Left lobe of liver (tissue), 2 donors: ENCODE data around the gene TMEM176B. TPM values are rescaled to one million over a fixed set of nuclear protein-coding genes. Genes with fewer than 3 reads are reported as not detected.

Experiments
- ATAC-seq: fragments of 200-7000 bp; cut with Tn5 transposase; one replicate; pipeline ENCODE4 v1.9.1; 2020; ENCODE audit warnings: mild to moderate bottlenecking, moderate library complexity
- DNase-seq: peaks from one replicate; pipeline ENCODE4 v3.0.0-alpha.2; 2020; ENCODE audit warnings: low spot score
- total RNA-seq: library from RNA; stranded (reverse); gene quantifications from one replicate; pipeline ENCODE4 v1.2.1, GENCODE V29; 2021
- donor health status: DM: no; HTN: no; CAD: no; lungs with moderate emphysema.
- donor health status: DM: no; HTN: yes; CAD: no.

TMEM176B gene
- total RNA-seq: 906 TPM

DNA sequence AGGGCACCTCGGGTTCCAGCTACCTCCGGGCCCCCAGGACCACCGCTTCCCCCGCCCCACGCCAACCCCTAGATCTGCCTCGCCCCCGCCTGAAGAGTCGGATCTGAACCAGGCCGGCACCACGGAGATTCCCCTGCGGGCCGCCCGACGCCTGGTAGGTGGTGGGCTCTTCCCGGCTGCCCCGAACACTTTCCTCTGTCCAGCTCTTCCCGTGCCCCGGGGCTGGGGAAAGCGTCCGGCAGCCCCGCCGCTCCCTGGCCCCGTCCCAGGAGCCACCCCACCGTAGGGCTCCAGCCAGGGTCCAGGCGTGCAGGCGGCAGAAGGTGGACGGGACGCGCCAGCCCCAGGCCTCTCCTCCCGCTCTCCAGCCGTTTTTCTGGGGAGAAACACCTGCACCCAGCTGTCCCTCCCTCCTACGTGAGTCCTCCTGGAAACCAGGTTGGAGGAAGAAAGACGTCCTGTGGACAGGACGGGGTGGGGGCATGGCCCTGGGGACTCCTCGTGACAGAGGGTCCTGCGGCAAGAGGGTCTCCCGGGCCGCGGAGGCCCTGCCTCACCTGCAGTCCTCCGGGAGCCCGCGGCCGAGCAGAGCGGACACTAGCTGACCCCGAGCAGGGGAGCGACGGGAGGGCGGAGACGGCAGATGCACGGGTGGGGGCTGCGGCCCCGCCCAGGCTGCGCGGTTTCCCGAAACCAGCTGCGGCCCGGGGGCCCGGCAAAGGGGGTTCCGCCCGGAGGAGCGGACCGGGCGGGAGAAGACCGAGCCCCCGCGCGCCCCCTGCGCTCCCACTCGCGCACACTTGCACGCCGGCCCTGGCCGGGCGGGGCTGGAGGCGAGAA lies at the start of gene TMEM176B:
TMEM176B (minus strand) TSS at position 624 of the 840 bp plus-strand sequence. CDS start 3,795 bp downstream, outside the sequence.
- DNase-seq (peak; percentile 88), ATAC-seq (peak; percentile 83)

DNA sequence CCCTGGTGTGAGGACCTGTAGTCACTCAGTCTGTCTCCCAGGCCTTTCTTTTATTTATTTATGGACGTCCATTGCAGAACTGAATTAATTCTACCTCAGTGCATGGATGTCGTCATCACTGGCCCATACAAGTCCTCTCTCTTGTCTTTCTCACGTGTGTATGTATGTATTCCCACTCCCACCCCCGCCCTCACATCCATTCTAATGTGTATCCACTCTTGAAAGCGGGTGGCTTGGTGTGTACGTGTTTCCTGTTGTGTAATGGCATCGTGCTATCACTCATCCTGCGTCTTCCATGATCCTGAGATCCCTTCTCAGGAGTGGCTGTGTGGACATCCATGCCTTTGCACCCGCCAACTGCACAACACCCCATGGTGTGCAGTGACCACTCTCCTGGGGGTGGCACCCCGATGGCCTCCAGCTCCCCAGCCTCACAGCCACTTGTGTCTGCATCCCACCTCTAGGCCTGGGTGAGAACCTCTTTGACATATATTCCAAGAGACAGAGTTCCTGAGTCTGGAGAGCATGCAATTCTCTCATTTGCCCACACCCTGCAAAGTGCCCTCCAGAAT lies 49.1 kb upstream of the TMEM176B start:
- no peak for DNase-seq

DNA sequence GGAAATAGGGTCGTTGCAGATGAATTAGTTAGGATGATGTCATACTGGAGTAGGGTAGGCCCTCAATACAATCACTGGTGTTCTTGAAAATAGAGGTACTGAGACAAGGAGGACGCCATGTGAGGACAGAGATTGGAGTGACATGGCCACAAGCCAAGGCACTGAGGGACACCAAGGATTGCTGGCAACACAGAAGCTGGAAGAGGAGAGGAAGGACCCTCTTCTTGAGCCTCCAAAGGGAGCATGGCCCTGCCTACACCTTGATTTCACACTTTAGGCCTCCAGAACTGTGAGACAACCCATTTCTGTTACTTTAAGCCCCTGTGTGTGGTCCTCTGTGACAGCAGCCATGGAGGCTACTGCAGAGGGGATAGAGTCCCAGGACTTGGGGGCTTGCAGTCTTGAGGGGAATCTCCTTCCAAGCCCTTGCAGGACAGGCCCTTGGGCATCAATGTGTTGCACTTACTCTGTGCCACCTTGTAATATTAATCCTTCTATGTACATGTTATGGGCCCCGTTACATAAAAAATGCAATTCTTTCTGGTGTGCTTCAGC lies 48.5 kb upstream of the TMEM176B start:
- ATAC-seq (no peak), DNase-seq (no peak)

More for the DNA sequence above, 49.1 kb upstream of the TMEM176B start:
- ATAC-seq: no peak

DNA sequence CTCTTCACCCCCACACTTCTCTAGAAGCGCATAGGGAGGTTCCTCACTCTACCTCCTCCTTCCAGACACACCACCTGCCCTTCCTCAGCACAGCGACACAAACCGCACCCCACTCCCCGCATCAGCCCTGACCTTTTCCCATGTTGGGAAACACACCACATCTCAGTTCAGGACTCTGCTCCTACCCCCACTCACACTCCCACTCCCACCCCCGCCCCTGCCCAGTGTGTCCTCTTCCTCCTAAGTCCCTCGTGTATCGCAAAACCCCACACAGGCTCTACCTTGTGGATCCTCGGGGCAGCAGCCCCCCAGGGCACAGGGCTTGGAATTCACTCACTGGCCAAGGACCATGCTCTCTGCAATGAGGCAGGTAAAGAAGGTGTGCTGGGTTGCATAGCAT lies 47.9 kb upstream of the TMEM176B start:
- DNase-seq: no peak
- no peak for ATAC-seq

DNA sequence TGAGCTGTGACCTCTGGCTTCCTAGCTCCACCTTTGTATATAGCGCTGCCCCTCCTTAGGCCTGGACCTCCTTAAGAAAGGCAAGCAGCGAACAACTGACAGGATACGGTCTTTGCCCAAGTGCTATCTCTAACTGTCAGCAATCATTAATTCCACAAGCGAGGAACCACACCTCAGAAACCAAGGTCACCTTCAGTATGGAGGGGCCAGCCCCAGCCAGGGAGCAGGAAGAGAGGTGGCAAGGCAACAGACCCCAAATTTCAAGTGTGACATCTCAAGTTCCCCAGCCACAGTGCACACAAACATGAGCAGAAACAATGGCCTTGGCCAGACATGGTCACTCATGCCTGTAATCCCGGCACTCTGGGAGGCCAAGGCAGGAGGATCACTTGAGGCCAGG lies 47.4 kb upstream of the TMEM176B start:
- ATAC-seq (no peak), DNase-seq (no peak)

DNA sequence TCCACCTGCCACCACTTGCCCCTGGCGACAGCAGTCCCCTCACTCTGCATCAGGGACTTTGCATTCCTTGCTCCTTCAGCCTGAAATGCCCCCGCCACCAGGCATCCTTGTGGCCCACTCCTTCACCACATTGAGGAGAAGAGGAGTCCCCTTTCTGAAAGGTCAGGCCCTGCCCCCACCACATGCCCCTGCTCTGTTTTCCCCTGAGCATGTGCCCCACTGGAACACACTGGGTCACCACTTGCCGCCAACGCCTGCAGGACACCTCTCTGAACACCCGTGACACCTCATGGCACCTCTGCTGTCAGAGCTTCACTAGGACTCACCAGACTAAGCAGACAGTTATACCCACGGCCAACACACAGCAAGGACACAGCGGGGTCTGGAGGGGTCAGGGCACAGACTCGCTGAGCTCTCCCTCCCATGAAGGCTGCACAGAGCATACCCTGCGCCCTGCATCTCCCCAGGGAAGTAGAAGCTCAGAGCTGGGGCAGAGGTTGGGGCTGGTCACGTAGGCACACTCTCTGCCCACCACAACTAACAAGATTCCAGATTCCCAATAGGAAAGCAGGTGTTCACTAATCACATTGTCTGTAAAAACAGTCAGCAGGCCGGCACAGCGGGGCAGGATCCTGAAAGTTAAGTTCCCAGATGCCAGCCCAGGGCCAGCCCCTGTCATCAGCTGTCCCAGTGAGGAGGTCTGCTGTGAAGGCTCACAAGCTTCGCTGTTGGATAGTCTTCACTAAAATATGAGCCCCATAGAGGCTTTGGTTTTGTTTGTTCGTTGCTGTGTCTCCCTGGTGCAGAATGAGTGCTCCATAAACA lies 46.3 kb upstream of the TMEM176B start:
- no peak for DNase-seq
- ATAC-seq: no peak

DNA sequence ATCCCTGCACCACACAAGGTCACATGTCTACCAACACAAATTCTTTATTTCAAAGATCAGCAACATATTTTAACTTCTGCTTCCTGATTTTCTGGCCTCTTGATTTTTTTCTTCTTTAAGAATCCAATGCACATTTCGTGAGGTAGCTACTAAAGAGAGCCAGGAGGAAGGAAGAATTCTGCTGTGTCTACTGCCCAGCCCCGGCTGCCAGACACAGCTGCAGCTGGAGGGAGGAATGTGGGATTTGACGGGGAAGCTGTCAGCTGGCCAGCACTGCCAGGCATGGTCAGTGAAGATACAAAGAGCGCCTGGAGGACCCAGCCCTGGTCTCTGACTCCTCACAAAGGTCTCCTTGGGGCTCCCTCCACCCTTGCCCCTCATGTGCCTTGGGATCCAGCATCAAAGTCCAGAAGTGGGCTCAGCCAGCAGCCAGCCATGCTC lies 45.3 kb upstream of the TMEM176B start:
- DNase-seq (no peak), ATAC-seq (no peak)

DNA sequence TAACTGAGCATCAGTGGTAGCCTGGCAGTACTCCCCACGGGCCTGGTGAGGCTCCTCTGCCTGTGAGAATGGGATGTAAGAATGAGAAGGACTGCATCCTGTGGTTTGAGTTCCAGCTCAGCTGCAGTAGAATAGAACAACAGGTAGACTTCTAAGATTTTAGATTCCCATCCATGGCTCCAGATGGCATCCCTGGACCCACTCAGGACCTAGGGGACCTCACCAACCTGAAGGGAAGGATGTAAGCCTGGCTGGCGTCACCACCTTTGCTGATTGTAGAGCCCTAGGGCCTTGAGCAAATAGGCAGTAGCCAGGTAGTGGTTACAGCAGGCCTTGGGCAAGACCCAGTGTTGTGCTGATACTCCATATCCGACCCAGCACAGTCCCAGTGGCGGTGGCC lies 42.6 kb upstream of the TMEM176B start:
- DNase-seq (no peak), ATAC-seq (no peak)

DNA sequence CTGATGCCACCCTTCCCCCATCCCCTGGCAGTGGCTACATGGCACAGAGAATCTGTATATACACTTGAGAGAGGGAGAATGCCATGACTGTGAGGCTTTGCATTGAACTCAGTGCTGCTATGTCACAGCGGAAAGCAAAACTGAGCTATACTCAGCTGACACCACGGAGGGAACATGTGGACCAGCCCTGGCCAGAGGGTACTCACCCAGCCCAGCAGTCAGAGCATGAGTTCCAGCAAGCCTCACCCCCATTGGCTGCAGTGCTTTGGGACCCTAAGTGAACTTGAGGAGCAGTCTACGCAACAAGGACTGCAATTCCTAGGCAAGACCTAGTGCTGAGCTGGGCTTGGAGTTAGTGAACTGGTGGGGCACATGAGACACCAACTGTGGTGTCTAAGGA lies 41.9 kb upstream of the TMEM176B start:
- DNase-seq: no peak

DNA sequence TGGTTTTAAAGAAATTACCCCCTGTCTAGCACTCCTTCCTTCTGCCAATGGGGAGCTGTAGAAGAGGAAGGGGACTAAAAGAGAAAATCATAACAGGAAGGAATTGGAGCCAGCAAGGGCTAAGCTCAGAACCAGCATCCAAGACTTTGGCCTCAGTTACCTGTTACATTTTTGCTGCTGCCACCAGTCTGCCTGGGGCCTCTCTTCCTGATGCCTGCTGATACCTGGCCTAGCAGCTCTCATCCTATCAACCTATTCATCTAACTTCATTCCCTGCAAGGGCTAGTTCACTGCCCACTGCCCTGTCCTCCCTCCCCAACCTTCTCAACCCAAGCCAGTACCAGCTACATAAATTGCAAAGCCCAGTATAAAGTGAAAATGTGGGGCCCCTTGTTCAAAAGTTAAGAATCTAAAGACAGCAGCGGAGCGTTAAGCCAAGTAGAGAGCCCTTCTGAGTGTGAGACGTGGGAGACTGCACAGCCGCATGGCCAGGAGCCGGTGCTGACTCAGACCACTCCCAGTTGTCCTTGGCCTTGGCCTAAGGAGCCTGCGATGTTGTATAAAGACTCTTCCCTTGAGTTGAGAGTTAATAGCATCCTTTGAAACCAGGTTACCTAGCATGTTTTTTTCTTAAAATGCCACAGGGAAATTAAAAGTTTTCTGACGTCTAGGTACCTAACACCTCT lies 38.9 kb upstream of the TMEM176B start:
- ATAC-seq: no peak
- no peak for DNase-seq

More for the DNA sequence above, 41.9 kb upstream of the TMEM176B start:
- ATAC-seq: no peak

DNA sequence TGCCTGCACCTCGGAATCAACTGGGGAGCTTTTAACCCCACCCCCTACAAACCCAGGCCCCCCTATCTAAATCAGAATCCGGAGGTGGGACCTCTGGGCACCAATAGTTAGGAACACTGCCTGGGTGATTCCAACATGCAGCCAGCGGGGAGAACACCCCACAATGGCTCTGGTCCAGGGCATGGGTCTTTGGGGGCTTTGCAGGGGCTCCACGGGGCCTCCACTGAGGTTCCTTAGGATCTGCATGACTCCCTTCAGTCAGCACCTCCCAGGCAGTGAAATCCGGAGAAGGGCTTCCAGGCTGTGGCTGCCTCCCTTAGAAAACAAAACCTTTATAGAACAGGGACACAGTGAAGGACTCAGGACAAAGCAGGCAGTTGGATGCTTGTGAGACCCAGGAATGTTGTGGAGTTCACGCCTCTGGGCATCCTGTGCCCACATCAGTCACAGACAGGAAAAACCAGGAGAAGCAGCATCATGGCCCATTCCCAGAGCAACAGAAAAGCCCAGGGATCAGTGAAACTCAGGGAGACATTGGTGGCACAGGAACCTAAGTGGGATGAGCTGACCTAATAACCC lies 35.6 kb upstream of the TMEM176B start:
- no peak for ATAC-seq
- DNase-seq: no peak

DNA sequence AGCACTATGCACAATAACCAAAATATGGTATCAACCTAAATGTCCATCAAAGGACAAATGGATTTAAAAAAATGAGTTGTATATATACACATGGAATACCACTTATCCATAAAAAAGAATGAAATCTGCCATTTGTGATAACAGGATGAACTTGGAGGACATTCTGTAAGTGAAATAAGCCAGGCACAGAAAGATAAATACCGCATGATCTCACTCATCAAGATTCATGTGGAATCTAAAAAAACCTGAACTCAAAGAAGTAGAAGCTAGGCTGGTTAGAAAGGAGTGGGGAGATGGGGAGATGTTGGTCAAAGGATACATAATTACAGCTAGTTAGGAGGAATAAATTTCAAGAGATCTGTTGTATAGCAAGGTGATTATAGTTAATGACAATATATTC lies 34.9 kb upstream of the TMEM176B start:
- no peak for ATAC-seq

DNA sequence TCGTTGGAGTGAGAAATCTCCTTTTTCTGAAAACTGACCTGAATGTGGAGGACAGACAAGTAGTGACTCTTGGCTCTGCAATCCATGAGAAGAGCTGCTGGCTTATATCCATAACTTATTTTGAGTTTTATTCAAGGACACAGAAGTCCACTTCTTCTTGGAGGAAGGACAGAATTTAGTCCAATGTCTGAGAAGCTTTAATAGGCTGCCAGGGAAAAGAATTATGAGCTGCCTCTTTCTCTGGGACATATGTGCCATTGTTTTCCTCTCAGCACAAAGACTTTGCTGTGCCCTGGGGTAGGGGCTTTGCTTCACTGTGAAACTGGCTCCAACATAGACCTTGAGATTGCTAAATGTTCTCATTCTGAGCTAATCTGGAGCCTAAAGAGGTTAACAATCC lies 31.7 kb upstream of the TMEM176B start:
- no peak for DNase-seq
- no peak for ATAC-seq

More for the DNA sequence above, 34.9 kb upstream of the TMEM176B start:
- no peak for DNase-seq

DNA sequence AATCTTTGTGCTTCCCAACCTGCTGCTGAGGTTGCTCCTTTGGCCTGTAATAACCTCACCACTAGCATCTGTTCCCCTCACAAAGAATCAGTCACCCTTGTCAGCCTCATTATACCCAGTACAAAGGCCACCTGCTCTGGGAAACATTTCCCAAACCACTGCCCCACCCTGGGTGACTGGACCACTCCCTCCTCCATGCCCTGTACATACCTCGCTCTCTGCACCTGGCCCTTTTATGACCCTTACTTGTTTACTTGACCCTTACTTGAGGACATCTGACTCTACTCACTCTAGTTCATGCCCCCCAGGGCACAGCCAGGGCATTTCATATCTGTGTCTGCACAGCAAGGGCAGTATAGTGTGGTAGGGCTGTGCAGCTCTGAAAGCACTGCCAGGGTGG lies 30.8 kb upstream of the TMEM176B start:
- ATAC-seq: peak; percentile 69

DNA sequence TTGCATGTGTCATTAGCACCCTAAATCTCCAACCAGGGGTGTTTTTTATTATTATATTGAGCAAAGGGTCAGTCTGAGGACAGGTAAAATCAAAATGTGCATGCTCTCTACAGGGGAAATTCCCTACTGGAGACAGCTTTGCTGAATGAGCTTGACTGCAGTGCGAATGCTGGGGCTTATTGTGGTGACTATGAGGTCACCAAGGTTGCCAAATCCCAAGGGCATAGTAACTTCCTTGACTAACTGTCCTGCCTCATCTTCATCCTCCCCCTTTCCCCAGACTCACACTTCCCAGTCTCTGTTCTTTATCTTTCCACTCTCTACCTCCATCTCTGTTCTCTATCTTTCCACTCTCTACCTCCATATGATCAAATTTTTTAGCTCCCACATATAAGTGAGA lies 29.3 kb upstream of the TMEM176B start:
- ATAC-seq (no peak), DNase-seq (no peak)

More for the DNA sequence above, 30.8 kb upstream of the TMEM176B start:
- DNase-seq: peak; percentile 62

DNA sequence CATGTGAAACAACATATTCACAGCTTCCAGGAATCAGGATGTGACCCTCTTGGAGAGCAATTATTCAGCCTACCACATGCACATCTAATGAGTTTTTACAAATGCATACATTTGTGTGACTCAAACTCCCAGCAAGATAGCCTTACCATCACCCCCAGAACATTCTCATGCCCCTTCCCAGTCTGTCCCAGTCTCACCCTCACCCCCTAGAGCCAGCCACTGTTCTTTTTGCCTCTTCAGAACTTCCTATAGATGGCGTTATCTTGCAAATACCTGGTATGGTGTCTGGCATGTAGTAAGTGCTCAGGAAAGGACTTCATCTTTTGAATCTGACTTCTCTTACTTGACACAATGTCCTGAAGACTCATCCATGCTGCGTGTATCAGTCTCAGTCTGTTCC lies 28.2 kb upstream of the TMEM176B start:
- DNase-seq (no peak), ATAC-seq (no peak)

DNA sequence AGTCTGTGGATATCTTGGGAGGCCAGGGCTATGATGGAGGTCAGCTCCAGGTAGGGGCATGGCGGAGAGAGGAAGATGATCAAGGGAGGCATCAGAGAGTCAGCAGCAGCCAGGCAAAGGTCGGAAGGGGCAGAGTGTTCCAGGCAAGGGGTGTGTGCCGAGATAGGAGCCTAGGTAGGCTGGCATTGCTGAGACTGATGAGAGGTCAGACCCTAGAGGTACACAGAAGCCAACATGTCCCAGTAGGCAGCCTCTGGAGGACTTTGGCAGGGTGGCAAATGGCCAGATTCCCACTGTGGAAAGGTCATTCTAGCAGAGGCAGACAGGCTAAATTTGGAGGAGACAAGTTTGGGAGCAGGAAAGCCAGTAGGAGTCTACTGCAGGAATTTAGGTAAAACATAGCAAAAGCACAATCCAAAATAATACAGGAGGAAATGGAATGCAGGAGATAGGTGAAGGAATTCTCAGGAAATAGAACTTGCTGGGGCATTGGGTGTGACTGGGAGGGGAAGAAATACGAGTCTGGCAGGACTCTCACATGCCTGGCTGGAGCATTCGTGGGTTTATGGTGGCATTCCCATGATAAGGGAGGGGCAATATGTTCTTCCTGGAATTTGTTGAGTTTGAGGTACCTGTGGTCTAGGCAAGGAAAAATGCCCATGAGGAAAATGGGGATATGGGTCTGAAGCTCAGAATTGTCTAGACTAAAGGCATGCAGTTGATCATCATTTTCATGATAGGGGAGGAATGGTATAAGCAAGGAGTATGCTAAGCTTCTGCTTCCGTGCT lies 26.1 kb upstream of the TMEM176B start:
- ATAC-seq: peak; percentile 86

DNA sequence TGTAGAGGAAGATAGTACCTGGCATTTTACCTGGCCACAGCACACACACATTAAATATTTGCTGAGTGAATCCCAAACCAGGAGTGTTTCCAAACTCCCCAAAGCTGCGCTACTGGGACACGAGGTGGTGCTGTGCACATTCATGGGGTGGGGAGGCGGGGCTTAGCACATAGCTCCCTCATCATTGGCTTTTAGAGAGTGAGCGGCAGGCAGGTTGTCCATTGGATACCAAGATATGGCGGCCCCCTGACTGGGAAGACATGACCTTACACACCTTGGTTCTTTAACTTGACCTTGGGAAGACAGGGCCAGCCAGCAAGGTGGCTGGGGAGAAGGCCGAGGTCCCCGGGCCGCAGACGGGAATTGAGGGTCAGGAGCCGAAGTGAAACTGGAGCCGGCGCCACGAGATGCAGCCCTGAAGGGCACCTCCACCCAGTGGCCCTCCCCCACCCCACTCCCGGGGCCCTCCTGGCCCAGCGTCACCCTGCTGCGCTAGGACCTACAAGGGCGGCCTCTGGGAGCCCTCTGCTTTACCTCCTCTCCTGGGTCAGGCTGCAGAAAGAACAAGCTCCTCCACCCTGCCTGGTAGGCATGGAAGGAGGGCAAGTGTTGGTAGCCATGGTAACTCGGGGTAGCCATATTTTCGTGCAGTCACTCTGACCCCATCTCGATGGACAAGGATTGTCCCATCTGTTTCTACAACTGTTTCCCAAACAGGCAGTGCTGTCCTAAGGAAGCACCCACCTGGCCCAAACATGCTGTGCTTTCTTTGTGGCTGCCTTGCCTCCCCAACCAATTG lies 24.4 kb upstream of the TMEM176B start:
- ATAC-seq: peak; percentile 74
- peak; percentile 78 for DNase-seq

More for the DNA sequence above, 26.1 kb upstream of the TMEM176B start:
- DNase-seq: peak; percentile 97
